Ammon's horn (tissue), 1 donor: Measurements from ENCODE around the gene RTRAF.

Experiments
- DNase-seq: peaks from one replicate; pipeline ENCODE4 v3.0.0-alpha.2; 2016; ENCODE audit warnings: low spot score

The RTRAF gene

DNA sequence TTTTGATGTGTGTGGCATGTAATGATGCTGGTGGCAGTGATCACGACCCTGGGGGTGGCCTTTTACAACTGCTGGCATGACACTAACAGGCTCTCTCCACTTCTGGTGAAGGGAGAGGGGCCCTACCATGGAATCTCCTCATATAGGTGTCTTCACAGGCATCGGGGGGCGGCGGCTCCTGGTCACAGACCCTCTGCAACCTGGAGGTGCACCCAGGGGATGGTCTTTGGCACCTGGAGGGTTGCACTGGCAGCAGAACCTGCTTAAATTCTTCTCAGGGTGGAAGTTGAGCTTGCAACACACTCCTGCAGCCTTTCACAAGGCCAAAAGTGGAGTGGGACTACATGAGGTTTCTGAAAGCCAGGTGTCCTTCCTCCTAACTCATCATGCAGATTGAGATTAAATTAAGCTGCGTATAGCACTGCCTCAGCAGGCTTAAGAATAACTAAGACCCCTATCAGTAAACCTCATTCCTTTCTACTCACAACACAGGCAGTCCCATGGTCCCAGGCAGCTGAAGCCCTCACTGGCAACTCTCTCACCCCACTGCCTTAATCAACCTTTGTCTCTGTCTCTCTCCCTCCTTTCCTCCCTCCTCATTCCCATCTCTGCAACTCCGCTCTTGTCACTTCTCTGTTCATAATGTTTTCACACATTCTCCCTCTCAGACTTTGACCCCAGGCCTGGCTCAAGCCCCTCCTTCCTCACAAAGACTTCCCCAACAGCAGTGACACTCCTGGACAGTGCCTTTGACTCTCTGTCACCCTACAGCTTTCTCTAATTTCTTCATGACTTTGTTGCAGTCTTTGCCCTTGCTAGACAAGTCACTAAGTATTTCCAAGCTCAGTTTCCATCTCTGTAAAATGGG is 60.6 kb downstream of the RTRAF start:
- no peak for DNase-seq

DNA sequence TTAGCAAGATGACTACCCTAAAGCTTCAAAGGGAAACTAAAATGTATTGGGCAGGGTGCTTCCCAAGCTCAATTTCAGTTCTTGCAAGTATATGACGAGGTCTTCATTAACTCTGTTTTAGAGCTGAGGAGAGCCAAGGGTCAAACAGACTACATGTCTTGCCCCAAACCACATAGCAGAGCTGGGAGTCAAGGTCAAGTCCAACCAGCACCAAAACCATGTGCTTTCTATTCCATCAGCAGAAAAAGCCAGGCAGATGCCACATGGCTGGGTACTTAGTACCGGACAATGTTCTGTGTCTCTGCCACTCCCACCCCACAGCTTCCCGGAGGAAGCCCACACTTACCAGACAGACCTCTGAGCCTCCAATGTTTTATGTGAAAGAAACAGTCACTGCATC is 61.9 kb downstream of the RTRAF start:
- DNase-seq: no peak

GRCh38 chr14:52051871-52052270 is 62.5 kb downstream of the RTRAF start:
- DNase-seq: no peak

DNA sequence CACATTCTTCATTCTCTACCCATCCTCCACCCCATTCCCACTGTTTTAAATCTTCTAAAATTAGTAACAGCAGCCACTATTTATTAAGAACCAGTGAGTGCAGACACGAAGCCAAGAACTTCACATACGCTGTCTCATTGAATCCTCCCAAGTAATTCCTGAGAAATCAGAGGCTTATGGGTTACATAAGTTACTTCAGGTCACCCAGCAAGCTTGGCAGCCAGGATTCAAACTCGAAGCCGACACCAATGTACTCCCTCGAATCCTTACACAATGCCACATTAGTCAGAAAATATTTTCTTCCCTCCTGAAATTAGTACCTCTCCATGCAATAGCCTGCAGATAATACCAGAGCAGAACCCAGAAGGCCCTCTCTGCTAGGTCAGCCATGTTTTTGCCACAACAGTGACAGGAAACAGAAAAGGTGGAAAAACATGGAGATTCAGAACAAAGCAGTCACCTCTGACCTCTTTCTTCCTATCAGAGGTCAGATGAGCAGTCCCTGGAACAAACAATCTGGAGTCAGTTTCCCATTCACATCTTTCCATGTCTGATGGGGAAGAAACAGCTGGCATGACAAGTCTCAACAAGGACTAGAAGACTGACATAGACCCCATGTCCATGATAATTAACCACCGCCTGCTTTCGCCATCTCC is 63.1 kb downstream of the RTRAF start:
- no peak for DNase-seq

DNA sequence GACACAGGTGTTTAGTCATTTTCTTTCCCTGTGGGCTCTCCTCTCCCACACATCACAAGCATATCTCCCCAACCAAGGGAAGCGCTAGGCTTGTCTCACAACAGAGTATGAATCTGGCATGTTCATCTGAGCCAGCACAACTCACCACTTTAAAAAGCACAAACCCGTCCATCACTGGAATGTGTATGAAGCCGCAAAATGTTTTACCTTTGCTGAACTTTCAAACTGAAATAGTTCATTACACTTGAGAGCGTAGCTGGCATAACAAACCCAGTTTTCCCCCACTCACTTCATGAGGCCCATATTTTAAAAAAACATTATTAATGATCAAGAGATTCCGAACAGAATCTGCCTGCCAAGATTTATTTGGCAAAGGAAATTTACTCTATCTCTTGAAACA is 63.7 kb downstream of the RTRAF start:
- no peak for DNase-seq

DNA sequence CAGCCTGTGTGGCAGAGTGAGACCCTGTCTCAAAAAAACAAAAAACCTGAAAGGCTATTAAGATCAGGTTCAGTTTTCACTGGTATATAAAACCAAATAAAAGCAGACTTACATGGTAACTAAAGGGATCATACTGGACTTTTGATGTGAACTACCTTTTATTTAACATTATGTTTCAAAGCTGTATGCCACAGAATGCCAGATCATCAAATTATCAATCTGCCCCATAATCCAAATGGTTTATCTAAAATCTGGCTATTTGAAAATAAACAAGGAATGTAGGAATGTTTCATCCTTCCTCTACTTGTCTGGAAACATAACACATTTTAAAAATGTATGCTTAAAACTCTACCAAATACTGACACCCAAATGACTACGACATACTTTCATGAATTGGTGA is 65.3 kb downstream of the RTRAF start:
- no peak for DNase-seq

DNA sequence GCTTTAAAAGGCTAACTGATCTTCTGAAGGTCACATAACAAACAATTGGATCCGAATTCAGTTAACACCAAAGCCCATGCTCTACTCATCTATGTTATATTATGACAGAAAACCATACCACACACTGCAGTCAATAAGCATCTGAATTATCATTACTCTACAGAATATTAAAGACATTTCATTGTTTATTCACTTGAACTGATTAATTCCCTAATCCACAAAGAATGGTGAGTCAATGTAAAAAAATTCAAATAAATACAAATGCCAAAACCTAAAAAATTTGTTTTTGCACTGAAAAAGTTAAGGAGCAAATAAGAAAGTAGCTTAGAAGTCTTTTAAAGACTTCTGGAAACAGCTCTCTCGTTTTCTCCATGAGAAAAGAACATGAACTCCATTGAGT is 65.8 kb downstream of the RTRAF start:
- DNase-seq: no peak

DNA sequence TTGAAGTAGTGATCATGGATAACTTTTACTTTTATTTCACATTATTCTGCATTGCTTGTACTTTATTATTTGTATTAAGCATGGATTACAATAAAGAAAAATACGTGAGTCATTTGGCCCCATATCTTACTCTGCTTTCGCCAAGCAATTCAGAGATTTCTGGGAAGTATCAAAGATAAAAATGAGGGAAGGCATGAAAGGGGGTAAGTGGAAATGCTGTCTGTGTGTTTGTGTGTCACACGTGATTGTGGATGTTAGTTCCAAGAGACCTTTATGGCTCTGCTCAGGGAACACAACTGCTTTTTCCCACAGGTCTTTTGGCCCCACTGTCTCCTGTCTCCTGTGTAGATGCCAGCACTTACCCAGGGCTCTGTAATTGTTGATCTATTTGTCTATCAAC is 69.0 kb downstream of the RTRAF start:
- no peak for DNase-seq

DNA sequence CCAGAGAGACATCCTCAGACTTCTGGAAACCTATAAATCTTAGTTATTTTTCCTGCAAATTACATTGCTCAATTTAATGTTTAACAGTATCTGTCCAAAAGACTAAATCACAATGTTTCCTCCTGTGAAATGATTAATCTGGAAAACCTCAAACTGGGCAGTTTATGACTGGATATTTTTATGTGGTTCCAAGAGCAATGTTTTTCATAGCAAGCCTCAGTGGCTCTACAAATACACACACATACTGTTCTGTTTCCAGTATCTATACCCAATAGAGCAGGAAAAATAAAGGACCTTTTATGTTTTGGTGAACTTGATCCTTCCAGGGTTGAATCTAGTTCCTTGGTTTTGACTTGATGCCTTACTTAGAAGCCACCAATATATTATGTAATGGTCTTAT is 70.3 kb downstream of the RTRAF start:
- no peak for DNase-seq

DNA sequence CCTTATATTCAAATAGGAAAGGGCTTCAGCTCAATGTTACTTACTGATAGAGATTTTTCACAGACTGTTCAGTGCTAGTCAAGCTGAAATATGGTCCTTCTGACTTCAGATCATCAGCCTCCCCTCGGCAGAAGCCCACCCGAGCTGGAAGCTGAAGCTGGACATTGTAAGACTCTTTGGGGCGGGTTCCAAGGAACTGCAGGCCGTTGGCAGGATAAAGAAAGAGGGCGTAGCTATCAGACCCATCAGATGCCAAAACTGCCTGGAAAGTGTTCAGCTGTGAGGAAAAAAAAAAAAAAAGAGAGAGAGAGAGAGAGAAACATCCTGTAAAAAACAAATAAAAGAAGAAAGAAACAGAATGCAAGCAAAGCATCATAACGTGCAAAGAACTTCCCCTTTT is 70.7 kb downstream of the RTRAF start:
- no peak for DNase-seq
